SK-N-SH (cell line): ENCODE measurements around the gene PRADC1. TPM values are rescaled to one million over a fixed set of nuclear protein-coding genes. Genes with fewer than 3 reads are reported as not detected.
A peak's percentile ranks its signal among the peaks of the same experiment; 100 is the strongest.

Source experiments
- CTCF ChIA-PET: fragments of 300-600, 350-600 bp; formaldehyde crosslinking; extraction: SDS; loops from one replicate; lab custom pipeline; 2021; lab: Yijun Ruan, JAX
- POLR2A ChIA-PET: fragments of 350-600 bp; sonication (Branson Sonifier 250); formaldehyde crosslinking; extraction: SDS; loops from one replicate; lab custom pipeline; 2020; ENCODE audit warnings: antibody characterized with exemption, inconsistent platforms; lab: Yijun Ruan, JAX
- DNase-seq: peaks from one replicate; pipeline ENCODE4 v3.0.0; 2012
- H2AFZ ChIP-seq: fragments of 200-600 bp; sonication (generic); 2 replicates; pipeline ENCODE4 v1.8.1; 2016; ENCODE audit warnings: antibody characterized with exemption, mild to moderate bottlenecking, low read depth
- H3F3A ChIP-seq: fragments of 200-600 bp; sonication (generic); replicated peaks from 2 replicates; pipeline ENCODE3; 2016; ENCODE audit warnings: antibody characterized with exemption, mild to moderate bottlenecking; ENCODE audit not compliant: insufficient read depth
- H3K27ac ChIP-seq, 2 experiments: fragments of 200-500 bp in 1 of 2; fragments of 200-600 bp in 1 of 2; sonication (Bioruptor generic) in 1 of 2; sonication (generic), shearing (Covaris generic) in 1 of 2; 2 replicates each; pipeline versions ENCODE4 v1.5.1 to v1.6.1; 2014 to 2016; ENCODE audit warnings: low read depth in 2 of 2, inconsistent platforms in 1 of 2, low read length in 1 of 2, mild to moderate bottlenecking in 1 of 2, mixed read lengths in 1 of 2
- H3K27me3 ChIP-seq: fragments of 200-600 bp; sonication (generic), shearing (Covaris generic); 2 replicates; pipeline ENCODE4 v1.6.1; 2016; ENCODE audit warnings: mixed run types; ENCODE audit not compliant: insufficient read depth
- H3K36me3 ChIP-seq, 2 experiments: fragments of 200-500 bp in 1 of 2; fragments of 200-600 bp in 1 of 2; sonication (Bioruptor generic) in 1 of 2; sonication (generic) in 1 of 2; replicated peaks in 1 of 2; 2 replicates each; pipeline versions ENCODE3 to v1.5.1; 2014 to 2016; ENCODE audit warnings: low read length in 1 of 2, mild to moderate bottlenecking in 1 of 2; ENCODE audit not compliant: insufficient read depth in 2 of 2, control insufficient read depth in 1 of 2
- H3K4me1 ChIP-seq, 2 experiments: fragments of 200-500 bp in 1 of 2; fragments of 200-600 bp in 1 of 2; sonication (Bioruptor generic) in 1 of 2; sonication (generic), shearing (Covaris generic) in 1 of 2; 2 replicates each; pipeline versions ENCODE4 v1.5.1 to v1.6.1; 2014 to 2016; ENCODE audit warnings: low read depth in 1 of 2, low read length in 1 of 2, mixed run types in 1 of 2; ENCODE audit not compliant: insufficient read depth in 2 of 2, control insufficient read depth in 1 of 2
- H3K4me2 ChIP-seq: fragments of 200-600 bp; sonication (generic), shearing (Covaris generic); 2 replicates; pipeline ENCODE4 v1.6.1; 2017; ENCODE audit warnings: mixed run types
- H3K4me3 ChIP-seq, 2 experiments: fragments of 200-500 bp in 1 of 2; fragments of 200-600 bp in 1 of 2; sonication (Bioruptor generic) in 1 of 2; sonication (generic), shearing (Covaris generic) in 1 of 2; 2 replicates each; pipeline versions ENCODE4 v1.5.1 to v1.8.1; 2014 to 2016; ENCODE audit warnings: low read depth in 2 of 2, inconsistent platforms in 1 of 2, low read length in 1 of 2, mild to moderate bottlenecking in 1 of 2, mixed read lengths in 1 of 2, moderate library complexity in 1 of 2
- H3K79me2 ChIP-seq: fragments of 200-600 bp; sonication (generic); 2 replicates; pipeline ENCODE4 v1.8.1; 2017; ENCODE audit warnings: mild to moderate bottlenecking; ENCODE audit not compliant: insufficient read depth
- H3K9ac ChIP-seq: fragments of 200-600 bp; sonication (generic); 2 replicates; pipeline ENCODE4 v1.6.1; 2017; ENCODE audit warnings: mixed run types
- H3K9me2 ChIP-seq: fragments of 200-600 bp; sonication (generic); 2 replicates; pipeline ENCODE4 v1.6.1; 2017; ENCODE audit warnings: mixed run types
- H3K9me3 ChIP-seq: fragments of 200-600 bp; sonication (generic); 2 replicates; pipeline ENCODE4 v1.6.1; 2017; ENCODE audit warnings: mixed run types, mild to moderate bottlenecking, moderate library complexity
- H4K20me1 ChIP-seq: fragments of 200-600 bp; sonication (generic); 2 replicates; pipeline ENCODE4 v1.6.1; 2017; ENCODE audit warnings: mild to moderate bottlenecking, mixed run types; ENCODE audit not compliant: insufficient read depth
- CTCF ChIP-seq: fragments of 200-600 bp; sonication (generic); IDR thresholded peaks from 2 replicates; pipeline ENCODE4 v1.6.1; 2017; ENCODE audit warnings: antibody characterized with exemption, mild to moderate bottlenecking, moderate library complexity
- ELF1 ChIP-seq: IDR thresholded peaks from 2 replicates; pipeline ENCODE4 v1.4.0; 2012
- EP300 ChIP-seq, 2 experiments: IDR thresholded peaks; 2 replicates each; pipeline versions ENCODE4 v1.4.0 to v1.6.1; 2012; ENCODE audit warnings: borderline replicate concordance in 1 of 2, low read depth in 1 of 2, low read length in 1 of 2
- FOSL2 ChIP-seq: IDR thresholded peaks from 2 replicates; pipeline ENCODE4 v1.4.0; 2012; ENCODE audit warnings: low read depth, mild to moderate bottlenecking, moderate library complexity, borderline replicate concordance
- FOXJ3 ChIP-seq: sonication (generic); formaldehyde crosslinking; IDR thresholded peaks from 2 replicates; pipeline ENCODE4 v1.5.1; 2020; ENCODE audit warnings: mild to moderate bottlenecking, missing genetic modification reagents
- FOXM1 ChIP-seq: IDR thresholded peaks from 2 replicates; pipeline ENCODE4 v1.4.0; 2012; ENCODE audit warnings: low read depth, mild to moderate bottlenecking
- GABPA ChIP-seq: IDR thresholded peaks from 2 replicates; pipeline ENCODE4 v1.4.0; 2012; ENCODE audit warnings: low read depth, mild to moderate bottlenecking
- JUND ChIP-seq: IDR thresholded peaks from 2 replicates; pipeline ENCODE4 v1.4.0; 2012
- NFIC ChIP-seq: IDR thresholded peaks from 2 replicates; pipeline ENCODE4 v1.4.0; 2012; ENCODE audit warnings: borderline replicate concordance
- POLR2AphosphoS5 ChIP-seq: IDR thresholded peaks from 2 replicates; pipeline ENCODE4 v1.6.1; 2012; ENCODE audit warnings: low read depth, low read length
- RAD21 ChIP-seq: IDR thresholded peaks from 2 replicates; pipeline ENCODE4 v1.6.1; 2012; ENCODE audit warnings: mild to moderate bottlenecking, low read length
- RFX5 ChIP-seq: IDR thresholded peaks from 2 replicates; pipeline ENCODE4 v1.6.1; 2012; ENCODE audit warnings: mild to moderate bottlenecking, improper control_type of control experiment, low read length
- RXRA ChIP-seq: IDR thresholded peaks from 2 replicates; pipeline ENCODE4 v1.4.0; 2012; ENCODE audit warnings: low read depth, mild to moderate bottlenecking, borderline replicate concordance
- SIN3A ChIP-seq: IDR thresholded peaks from 2 replicates; pipeline ENCODE4 v1.6.1; 2012; ENCODE audit warnings: low read depth, mild to moderate bottlenecking, low read length, moderate library complexity, borderline replicate concordance
- SMC3 ChIP-seq: IDR thresholded peaks from 2 replicates; pipeline ENCODE4 v1.6.1; 2012; ENCODE audit warnings: low read depth, low read length, improper control_type of control experiment
- TCF12 ChIP-seq: IDR thresholded peaks from 2 replicates; pipeline ENCODE4 v1.4.0; 2012
- TEAD4 ChIP-seq: IDR thresholded peaks from 2 replicates; pipeline ENCODE4 v1.4.0; 2012; ENCODE audit warnings: mild to moderate bottlenecking, borderline replicate concordance; ENCODE audit not compliant: insufficient read depth
- USF2 ChIP-seq: fragments of 150-350 bp; IDR thresholded peaks from 2 replicates; pipeline ENCODE4 v1.6.1; 2017; ENCODE audit warnings: antibody characterized with exemption, low read length, low read depth, borderline replicate concordance
- WGBS: methylation state at CpG from one replicate; pipeline ENCODE4 v1.1.6; 2017; ENCODE audit warnings: low lambda C conversion rate; 5-methylcytosine and 5-hydroxymethylcytosine counted together
- polyA plus RNA-seq, 3 experiments: library from polyadenylated mRNA; depleted of rRNA; stranded (reverse); fragments of >200 nt; gene quantifications; 2 replicates each; pipeline ENCODE4 v1.2.3, GENCODE V29; 2012
- TF ChIP-seq, protein P1 (sequence below): IDR thresholded peaks from 2 replicates; pipeline ENCODE4 v1.4.0; 2012; ENCODE audit warnings: low read depth
- TF ChIP-seq, protein P2 (sequence below): IDR thresholded peaks from 2 replicates; pipeline ENCODE4 v1.4.0; 2012; ENCODE audit warnings: low read depth, borderline replicate concordance

Gene PRADC1
- polyA plus RNA-seq, 1 of the 3 experiments (the other 2 are of a cell fraction) = 8.5 TPM

GRCh38 chr2:73262108-73262651 lies 29.1 kb upstream of the PRADC1 start:
- no peaks in the 10 kb centered on the region for H3K79me2 ChIP-seq
- no peaks in the 10 kb centered on the region; a peak in 1 of 4 replicates for H3K4me1 ChIP-seq
- H3K4me2 ChIP-seq = no peak overlapping the region
- no peak overlapping the region for H3K9ac ChIP-seq
- no peak overlapping the region for H3K27ac ChIP-seq
- H3F3A ChIP-seq = no peaks in the 10 kb centered on the region
- H4K20me1 ChIP-seq = no peaks in the 10 kb centered on the region
- H3K9me2 ChIP-seq = no peaks in the 10 kb centered on the region
- no peaks in the 10 kb centered on the region for H3K9me3 ChIP-seq
- no peak for TF ChIP-seq SMC3
- TF ChIP-seq RFX5 = no peak
- TF ChIP-seq ELF1 = no peak
- no peak for TF ChIP-seq RXRA
- no peak for TF ChIP-seq RAD21
- TF ChIP-seq SIN3A = no peak
- no peak overlapping the region for H2AFZ ChIP-seq
- CTCF ChIA-PET = interaction anchor here (0.9 to 1.2 kb wide), 2 partner anchors 11 to 29 kb away, joined by 3 read pairs; no protein-coding TSS in a partner anchor
- WGBS = 89% methylated on average over 4 of the region's 4 CpGs
- POLR2A ChIA-PET = no interaction called here
- H3K36me3 ChIP-seq = no peaks in the 10 kb centered on the region
- no peak overlapping the region for H3K4me3 ChIP-seq
- DNase-seq = no peak
- no peaks in the 10 kb centered on the region for H3K27me3 ChIP-seq

DNA sequence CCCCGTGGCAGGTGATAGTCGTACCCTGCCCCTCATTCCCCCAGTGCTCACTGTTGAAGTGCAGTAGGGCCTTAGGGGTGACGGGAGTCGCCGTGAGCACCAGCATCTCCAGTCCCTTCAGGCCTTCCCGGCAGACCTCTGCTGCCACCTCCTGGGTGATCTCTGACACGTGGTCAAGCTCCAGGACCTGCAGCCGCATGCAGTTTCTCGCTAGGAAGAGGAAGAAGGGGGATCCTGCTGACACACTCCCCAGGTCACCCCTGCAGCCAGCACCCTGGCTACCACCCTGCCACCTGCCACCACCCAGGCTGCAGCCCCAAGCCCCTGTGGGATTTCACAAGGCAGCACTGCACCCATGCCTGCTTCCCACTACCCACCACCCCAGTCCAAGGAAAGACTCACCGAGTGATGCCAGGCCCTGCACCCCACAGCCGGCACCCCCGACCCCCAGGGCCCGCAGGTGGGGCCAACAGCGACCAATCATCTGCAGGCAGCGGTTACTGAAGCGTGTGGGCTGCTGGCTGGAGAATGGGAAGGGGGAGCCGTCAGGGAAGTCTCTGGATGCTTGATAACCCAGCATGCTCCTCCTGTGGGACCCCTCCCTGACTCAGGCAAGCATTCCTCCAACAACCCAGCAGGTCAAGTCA lies 27.4 kb upstream of the PRADC1 start:
- Histone ChIP-seq H3K9me2 (no peaks in the 10 kb centered on the region), H3K27me3 (no peaks in the 10 kb centered on the region), H3K4me1 (no peaks in the 10 kb centered on the region), H3K27ac (no peak overlapping the region), H2AFZ (no peak overlapping the region), H3K4me3 (no peak overlapping the region), H3K79me2 (no peaks in the 10 kb centered on the region), H3K9ac (no peak overlapping the region), H3K9me3 (no peaks in the 10 kb centered on the region), H3K36me3 (peaks cover 0 to under 1% of the 10 kb centered on the region in 2 experiments), H3K4me2 (no peak overlapping the region), H3F3A (no peaks in the 10 kb centered on the region), H4K20me1 (no peaks in the 10 kb centered on the region)
- WGBS = 45% methylated on average over 5 of the region's 17 CpGs
- DNase-seq = peak; percentile 74
- TF ChIP-seq RFX5 = no peak
- TF ChIP-seq JUND = no peak
- TF ChIP-seq, protein P1, sequence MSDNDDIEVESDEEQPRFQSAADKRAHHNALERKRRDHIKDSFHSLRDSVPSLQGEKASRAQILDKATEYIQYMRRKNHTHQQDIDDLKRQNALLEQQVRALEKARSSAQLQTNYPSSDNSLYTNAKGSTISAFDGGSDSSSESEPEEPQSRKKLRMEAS = peak; percentile 67; the same call in 1 of the 2 replicates
- TF ChIP-seq TCF12 = no peak
- no peak for TF ChIP-seq GABPA
- no peak for TF ChIP-seq POLR2AphosphoS5
- TF ChIP-seq RXRA = no peak
- TF ChIP-seq RAD21 = peak; percentile 65
- TF ChIP-seq FOSL2 = no peak
- no peak for TF ChIP-seq ELF1
- no peak for TF ChIP-seq USF2
- no peak for TF ChIP-seq FOXM1
- TF ChIP-seq NFIC = no peak
- TF ChIP-seq CTCF = peak; percentile 52
- TF ChIP-seq SMC3 = peak; percentile 20; the same call in 1 of the 2 replicates
- no peak for TF ChIP-seq TEAD4
- TF ChIP-seq FOXJ3 (CRISPR knock-in tag) = no peak
- TF ChIP-seq, protein P2, sequence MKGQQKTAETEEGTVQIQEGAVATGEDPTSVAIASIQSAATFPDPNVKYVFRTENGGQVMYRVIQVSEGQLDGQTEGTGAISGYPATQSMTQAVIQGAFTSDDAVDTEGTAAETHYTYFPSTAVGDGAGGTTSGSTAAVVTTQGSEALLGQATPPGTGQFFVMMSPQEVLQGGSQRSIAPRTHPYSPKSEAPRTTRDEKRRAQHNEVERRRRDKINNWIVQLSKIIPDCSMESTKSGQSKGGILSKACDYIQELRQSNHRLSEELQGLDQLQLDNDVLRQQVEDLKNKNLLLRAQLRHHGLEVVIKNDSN = peak; percentile 25; the same call in 1 of the 2 replicates
- TF ChIP-seq EP300 (IDR thresholded peaks at IDR 0.05; ENCODE audit: borderline replicate concordance in 1 of 2, low read depth in 1 of 2, low read length in 1 of 2) = no peak
- ChIA-PET CTCF (interaction anchor here (0.6 to 2.1 kb wide), 5 partner anchors 14 to 50 kb away, joined by 3 to 9 read pairs (median 6); partner anchors contain the start of gene PRADC1), POLR2A (no interaction called here)
